OCI-LY1 (cell line): ENCODE measurements around the gene TXNIP.

Experiments
- H2AFZ ChIP-seq: fragments of 200-600 bp; sonication (generic), shearing (Covaris generic); 2 replicates; pipeline ENCODE4 v1.6.0; 2014; ENCODE audit warnings: antibody characterized with exemption, mild to moderate bottlenecking, low read length
- H3F3A ChIP-seq: fragments of 200-600 bp; sonication (generic), shearing (Covaris generic); 2 replicates; pipeline ENCODE4 v1.6.0; 2014; ENCODE audit warnings: mild to moderate bottlenecking, antibody characterized with exemption, low read length, moderate library complexity; ENCODE audit not compliant: insufficient read depth
- H3K27ac ChIP-seq: fragments of 200-600 bp; sonication (generic); 2 replicates; pipeline ENCODE4 v1.5.1; 2014; ENCODE audit warnings: low read length, mixed run types, mild to moderate bottlenecking, low read depth; ENCODE audit not compliant: poor library complexity, severe bottlenecking
- H3K27me3 ChIP-seq: fragments of 200-600 bp; sonication (generic); 2 replicates; pipeline ENCODE4 v1.6.0; 2014; ENCODE audit warnings: antibody characterized with exemption, mild to moderate bottlenecking, low read length, moderate library complexity; ENCODE audit not compliant: insufficient read depth
- H3K36me3 ChIP-seq: fragments of 200-600 bp; sonication (generic); 2 replicates; pipeline ENCODE4 v1.6.1; 2014; ENCODE audit warnings: mild to moderate bottlenecking, antibody characterized with exemption, low read length, moderate library complexity, mixed read lengths; ENCODE audit not compliant: insufficient read depth
- H3K4me1 ChIP-seq: fragments of 200-600 bp; sonication (generic); 2 replicates; pipeline ENCODE4 v1.5.1; 2014; ENCODE audit warnings: mild to moderate bottlenecking, low read length, moderate library complexity; ENCODE audit not compliant: insufficient read depth, severe bottlenecking
- H3K4me2 ChIP-seq: fragments of 200-600 bp; sonication (generic), shearing (Covaris generic); 2 replicates; pipeline ENCODE4 v1.6.1; 2014; ENCODE audit warnings: low read length
- H3K4me3 ChIP-seq: fragments of 200-600 bp; sonication (generic); 2 replicates; pipeline ENCODE4 v1.5.1; 2014; ENCODE audit warnings: low read length, low read depth, mild to moderate bottlenecking, mixed read lengths; ENCODE audit not compliant: poor library complexity, severe bottlenecking
- H3K79me2 ChIP-seq: fragments of 200-600 bp; shearing (Covaris generic); 2 replicates; pipeline ENCODE4 v1.6.1; 2016; ENCODE audit warnings: mixed run types, low read length, mixed read lengths; ENCODE audit not compliant: insufficient read depth
- H3K9ac ChIP-seq: fragments of 200-600 bp; sonication (generic), shearing (Covaris generic); 2 replicates; pipeline ENCODE4 v1.6.1; 2014; ENCODE audit warnings: mild to moderate bottlenecking, low read length, mixed read lengths
- H3K9me2 ChIP-seq: fragments of 200-600 bp; sonication (generic), shearing (Covaris generic); 2 replicates; pipeline ENCODE4 v1.6.1; 2014; ENCODE audit warnings: low read depth, mild to moderate bottlenecking, low read length, mixed read lengths
- H3K9me3 ChIP-seq: fragments of 200-600 bp; shearing (Covaris generic); 2 replicates; pipeline ENCODE4 v1.6.1; 2014; ENCODE audit warnings: low read length, mixed read lengths
- H4K20me1 ChIP-seq: fragments of 200-600 bp; sonication (generic), shearing (Covaris generic); 2 replicates; pipeline ENCODE4 v1.6.0; 2016; ENCODE audit warnings: mild to moderate bottlenecking, low read length; ENCODE audit not compliant: insufficient read depth
- EZH2 ChIP-seq: fragments of 200-600 bp; sonication (generic), shearing (Covaris generic); IDR thresholded peaks from 2 replicates; pipeline ENCODE4 v1.8.0; 2017; ENCODE audit warnings: borderline replicate concordance, mixed run types, mild to moderate bottlenecking, antibody characterized with exemption, low read length, moderate library complexity, mixed read lengths
- TF ChIP-seq, protein P1 (sequence below): fragments of 200-600 bp; sonication (generic), shearing (Covaris generic); IDR thresholded peaks from 2 replicates; pipeline ENCODE4 v1.5.1; 2017; ENCODE audit warnings: mild to moderate bottlenecking, antibody characterized with exemption, low read length, moderate library complexity, mixed read lengths

The TXNIP gene

DNA sequence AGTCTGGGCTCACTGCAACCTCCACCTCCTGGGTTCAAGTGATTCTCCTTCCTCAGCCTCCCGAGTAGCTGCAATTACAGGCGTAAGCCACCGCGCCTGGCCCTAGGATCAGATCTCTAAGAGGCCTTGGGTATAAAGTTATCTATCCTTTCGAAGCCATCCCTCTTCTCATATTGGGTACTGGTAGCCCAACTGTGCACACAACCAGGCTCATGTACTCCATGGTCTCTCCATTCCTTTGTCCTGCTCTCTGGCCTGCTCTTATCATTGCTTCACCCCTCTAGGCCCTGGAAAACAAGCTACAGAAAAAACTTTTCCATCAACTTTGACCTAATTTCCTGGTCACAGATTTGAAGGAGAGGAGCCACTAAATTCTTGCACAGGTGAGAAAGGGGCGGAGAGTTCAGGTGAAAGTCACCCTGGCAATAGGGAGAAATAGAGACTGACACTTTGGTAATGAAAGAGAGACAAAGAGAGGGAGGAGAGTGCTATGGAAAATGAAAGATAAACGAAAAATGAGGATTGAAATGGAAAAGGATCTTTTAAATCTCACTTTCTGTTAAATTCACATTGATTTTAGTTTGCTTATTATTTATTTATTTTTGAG is 6.0 kb downstream of the TXNIP start:
- no peak for TF ChIP-seq EZH2
- TF ChIP-seq, protein P1, sequence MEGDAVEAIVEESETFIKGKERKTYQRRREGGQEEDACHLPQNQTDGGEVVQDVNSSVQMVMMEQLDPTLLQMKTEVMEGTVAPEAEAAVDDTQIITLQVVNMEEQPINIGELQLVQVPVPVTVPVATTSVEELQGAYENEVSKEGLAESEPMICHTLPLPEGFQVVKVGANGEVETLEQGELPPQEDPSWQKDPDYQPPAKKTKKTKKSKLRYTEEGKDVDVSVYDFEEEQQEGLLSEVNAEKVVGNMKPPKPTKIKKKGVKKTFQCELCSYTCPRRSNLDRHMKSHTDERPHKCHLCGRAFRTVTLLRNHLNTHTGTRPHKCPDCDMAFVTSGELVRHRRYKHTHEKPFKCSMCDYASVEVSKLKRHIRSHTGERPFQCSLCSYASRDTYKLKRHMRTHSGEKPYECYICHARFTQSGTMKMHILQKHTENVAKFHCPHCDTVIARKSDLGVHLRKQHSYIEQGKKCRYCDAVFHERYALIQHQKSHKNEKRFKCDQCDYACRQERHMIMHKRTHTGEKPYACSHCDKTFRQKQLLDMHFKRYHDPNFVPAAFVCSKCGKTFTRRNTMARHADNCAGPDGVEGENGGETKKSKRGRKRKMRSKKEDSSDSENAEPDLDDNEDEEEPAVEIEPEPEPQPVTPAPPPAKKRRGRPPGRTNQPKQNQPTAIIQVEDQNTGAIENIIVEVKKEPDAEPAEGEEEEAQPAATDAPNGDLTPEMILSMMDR, result no peak
- no peak overlapping the region for H3K9ac ChIP-seq
- no peak overlapping the region for H3K4me2 ChIP-seq
- H3F3A ChIP-seq, result peaks cover 23% of the 10 kb centered on the region
- H4K20me1 ChIP-seq, result no peaks in the 10 kb centered on the region
- H3K9me2 ChIP-seq, result no peaks in the 10 kb centered on the region
- peaks cover 50% of the 10 kb centered on the region for H3K4me1 ChIP-seq
- no peaks in the 10 kb centered on the region for H3K27me3 ChIP-seq
- peak overlapping the region; percentile 98 for H3K27ac ChIP-seq
- H3K36me3 ChIP-seq, result peaks cover 31% of the 10 kb centered on the region
- H3K79me2 ChIP-seq, result peaks cover 11% of the 10 kb centered on the region
- H3K9me3 ChIP-seq, result no peaks in the 10 kb centered on the region
- no peak overlapping the region for H3K4me3 ChIP-seq
- no peak overlapping the region for H2AFZ ChIP-seq

DNA sequence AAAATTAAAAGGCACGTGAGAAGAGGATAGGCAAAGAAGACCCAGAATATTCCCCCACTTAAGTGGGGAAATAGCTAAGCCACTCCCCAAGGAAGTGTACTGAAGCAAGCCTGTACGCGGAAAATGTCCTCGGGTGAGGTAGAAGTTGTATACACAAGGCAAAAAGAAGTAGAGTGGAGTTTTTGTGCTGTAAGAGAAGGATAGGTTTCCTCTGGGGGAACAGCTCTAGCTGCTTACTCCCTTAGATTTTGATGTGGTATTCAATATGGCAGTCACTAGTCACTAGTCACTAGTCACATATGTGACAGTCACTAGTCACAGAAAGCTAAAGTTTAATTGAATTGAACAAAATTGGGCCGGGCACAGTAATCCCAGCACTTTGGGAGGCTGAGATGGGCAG is 7.6 kb downstream of the TXNIP start:
- Histone ChIP-seq H3K27ac (peak overlapping the region; percentile 80), H3K4me3 (no peak overlapping the region), H2AFZ (no peak overlapping the region), H3K79me2 (no peaks in the 10 kb centered on the region), H3K4me2 (peak overlapping the region; percentile 20; the same call in 1 of the 2 replicates), H3K9me3 (no peaks in the 10 kb centered on the region), H3K27me3 (no peaks in the 10 kb centered on the region), H3K4me1 (peaks cover 53% of the 10 kb centered on the region), H3K9ac (no peak overlapping the region; the same call in 1 of the 2 replicates), H3K9me2 (no peaks in the 10 kb centered on the region), H4K20me1 (no peaks in the 10 kb centered on the region), H3F3A (peaks cover 19% of the 10 kb centered on the region), H3K36me3 (peaks cover 16% of the 10 kb centered on the region)
- no peak for TF ChIP-seq EZH2
- TF ChIP-seq, protein P1, result no peak

DNA sequence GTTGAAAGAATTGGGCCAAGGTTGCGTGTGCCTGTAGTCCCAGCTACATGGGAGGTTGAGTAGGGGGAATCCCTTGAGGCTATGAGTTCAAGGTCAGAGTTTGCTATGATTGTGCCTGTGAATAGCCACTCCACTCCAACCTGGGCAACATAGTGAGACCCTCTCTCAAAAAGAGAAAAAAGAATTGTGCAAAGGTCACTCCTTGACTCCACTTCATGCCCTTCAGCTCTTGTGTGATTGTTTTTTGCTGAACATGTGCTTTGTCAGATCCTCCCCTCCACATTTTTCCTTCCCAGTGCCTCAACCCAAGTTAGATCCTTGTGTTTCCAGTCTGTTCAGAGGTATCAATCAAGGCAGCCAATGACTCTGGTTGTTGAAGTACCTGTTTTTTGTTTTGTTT is 8.5 kb downstream of the TXNIP start:
- Histone ChIP-seq H3K9ac (no peak overlapping the region), H3K9me3 (no peaks in the 10 kb centered on the region), H3F3A (peaks cover 17% of the 10 kb centered on the region), H3K27ac (peak overlapping the region; percentile 80), H4K20me1 (no peaks in the 10 kb centered on the region), H3K27me3 (no peaks in the 10 kb centered on the region), H3K4me2 (no peak overlapping the region), H3K4me1 (peaks cover 53% of the 10 kb centered on the region), H3K79me2 (no peaks in the 10 kb centered on the region), H3K4me3 (no peak overlapping the region), H3K9me2 (no peaks in the 10 kb centered on the region), H3K36me3 (peaks cover 7% of the 10 kb centered on the region), H2AFZ (no peak overlapping the region)
- no peak for TF ChIP-seq EZH2
- TF ChIP-seq, protein P1, result no peak
